Measurements from ENCODE around the gene CYP19A1.

The CYP19A1 gene

GRCh38 chr15:51315726-51316125 is 22.7 kb downstream of the CYP19A1 start:
- Histone ChIP-seq H3K27ac (ENCODE audit: low read depth, low read length, poor library complexity, severe bottlenecking) (no peak overlapping the region), H3K27me3 (ENCODE audit: insufficient read depth, low read length) (no peaks in the 10 kb centered on the region), H3K9me3 (ENCODE audit: low read length) (no peaks in the 10 kb centered on the region), H2AFZ (ENCODE audit: low read length) (no peak overlapping the region), H3K36me3 (ENCODE audit: insufficient read depth, low read length) (no peaks in the 10 kb centered on the region), H3K4me2 (ENCODE audit: low read length) (no peak overlapping the region), H3K4me3 (ENCODE audit: low read depth, low read length, poor library complexity, severe bottlenecking) (no peak overlapping the region), H3K4me1 (ENCODE audit: insufficient read depth, low read length, severe bottlenecking) (no peaks in the 10 kb centered on the region), H3F3A (ENCODE audit: insufficient read depth, low read length) (no peaks in the 10 kb centered on the region), H3K9me2 (ENCODE audit: low read depth, low read length) (no peaks in the 10 kb centered on the region), H3K79me2 (ENCODE audit: insufficient read depth, low read length) (no peaks in the 10 kb centered on the region), H4K20me1 (ENCODE audit: insufficient read depth, low read length) (no peaks in the 10 kb centered on the region), H3K9ac (ENCODE audit: low read length) (no peak overlapping the region)
- TF ChIP-seq CTCF (IDR thresholded peaks at IDR 0.05; ENCODE audit: low read length) (no peak), EZH2 (IDR thresholded peaks at IDR 0.05; ENCODE audit: borderline replicate concordance, low read length) (no peak)

- no peak overlapping the region for H3K9ac ChIP-seq (ENCODE audit: low read length)
- H3K4me2 ChIP-seq (ENCODE audit: low read length), result no peak overlapping the region
- no peaks in the 10 kb centered on the region for H3K27me3 ChIP-seq (ENCODE audit: insufficient read depth, low read length)
- H3K9me3 ChIP-seq (ENCODE audit: low read length), result no peaks in the 10 kb centered on the region
- H3F3A ChIP-seq (ENCODE audit: insufficient read depth, low read length), result no peaks in the 10 kb centered on the region
- H2AFZ ChIP-seq (ENCODE audit: low read length), result no peak overlapping the region
- H3K27ac ChIP-seq (ENCODE audit: low read depth, low read length, poor library complexity, severe bottlenecking), result no peak overlapping the region
- H3K4me3 ChIP-seq (ENCODE audit: low read depth, low read length, poor library complexity, severe bottlenecking), result no peak overlapping the region
- no peaks in the 10 kb centered on the region for H3K4me1 ChIP-seq (ENCODE audit: insufficient read depth, low read length, severe bottlenecking)
- no peaks in the 10 kb centered on the region for H3K9me2 ChIP-seq (ENCODE audit: low read depth, low read length)
- H3K36me3 ChIP-seq (ENCODE audit: insufficient read depth, low read length), result no peaks in the 10 kb centered on the region
- no peaks in the 10 kb centered on the region for H3K79me2 ChIP-seq (ENCODE audit: insufficient read depth, low read length)
- TF ChIP-seq CTCF (IDR thresholded peaks at IDR 0.05; ENCODE audit: low read length), result no peak
- no peaks in the 10 kb centered on the region for H4K20me1 ChIP-seq (ENCODE audit: insufficient read depth, low read length)
Measured at GRCh38 chr15:51314391-51315337, 23.7 kb downstream of the CYP19A1 start.

- no peak overlapping the region for H3K9ac ChIP-seq (ENCODE audit: low read length)
- H3K9me2 ChIP-seq (ENCODE audit: low read depth, low read length), result no peaks in the 10 kb centered on the region
- no peaks in the 10 kb centered on the region for H3K36me3 ChIP-seq (ENCODE audit: insufficient read depth, low read length)
- no peak overlapping the region for H3K4me2 ChIP-seq (ENCODE audit: low read length)
- H3F3A ChIP-seq (ENCODE audit: insufficient read depth, low read length), result no peaks in the 10 kb centered on the region
- H3K9me3 ChIP-seq (ENCODE audit: low read length), result no peaks in the 10 kb centered on the region
- no peaks in the 10 kb centered on the region for H3K4me1 ChIP-seq (ENCODE audit: insufficient read depth, low read length, severe bottlenecking)
- H2AFZ ChIP-seq (ENCODE audit: low read length), result no peak overlapping the region
- TF ChIP-seq EZH2 (IDR thresholded peaks at IDR 0.05; ENCODE audit: borderline replicate concordance, low read length) (no peak), CTCF (IDR thresholded peaks at IDR 0.05; ENCODE audit: low read length) (no peak)
- no peak overlapping the region for H3K4me3 ChIP-seq (ENCODE audit: low read depth, low read length, poor library complexity, severe bottlenecking)
- no peaks in the 10 kb centered on the region for H3K79me2 ChIP-seq (ENCODE audit: insufficient read depth, low read length)
- H4K20me1 ChIP-seq (ENCODE audit: insufficient read depth, low read length), result no peaks in the 10 kb centered on the region
- H3K27me3 ChIP-seq (ENCODE audit: insufficient read depth, low read length), result no peaks in the 10 kb centered on the region
- no peak overlapping the region for H3K27ac ChIP-seq (ENCODE audit: low read depth, low read length, poor library complexity, severe bottlenecking)
Measured at GRCh38 chr15:51313644-51314280, 24.6 kb downstream of the CYP19A1 start.

Data from OCI-LY1 (cell line).